Activated B cell treated with CpG ODN at 0.5 μM for 24 hours (primary cell): ENCODE results near the gene PRH1. TPM values are rescaled to one million over a fixed set of nuclear protein-coding genes. Genes with fewer than 3 reads are reported as not detected.

Experiments
- ATAC-seq: fragments of 200-7000 bp; cut with Tn5 transposase; one replicate; pipeline ENCODE4 v1.10.0; 2021; ENCODE audit warnings: low read depth, mild to moderate bottlenecking, moderate library complexity
- CTCF ChIA-PET: fragments of 350-600 bp; sonication (Branson Sonifier 250); formaldehyde crosslinking; loops from one replicate; lab custom pipeline; 2021; ENCODE audit warnings: antibody characterized with exemption; lab: Charles Lee
- POLR2A ChIA-PET: fragments of 350-600 bp; sonication (Branson Sonifier 250); formaldehyde crosslinking; loops from one replicate; lab custom pipeline; 2021; ENCODE audit warnings: antibody characterized with exemption; lab: Charles Lee
- DNase-seq: peaks from one replicate; pipeline ENCODE4 v3.0.0; 2022
- H3K27ac Mint-ChIP-seq: one replicate; pipeline ENCODE4 v1.8.0; 2020; ENCODE audit warnings: mixed read lengths
- H3K27me3 Mint-ChIP-seq: one replicate; pipeline ENCODE4 v1.8.0; 2021; ENCODE audit warnings: mixed read lengths
- H3K36me3 Mint-ChIP-seq: one replicate; pipeline ENCODE4 v1.8.0; 2021; ENCODE audit warnings: low read depth, mixed read lengths
- H3K4me1 Mint-ChIP-seq: one replicate; pipeline ENCODE4 v1.8.0; 2021; ENCODE audit warnings: mixed read lengths
- H3K4me3 Mint-ChIP-seq: one replicate; pipeline ENCODE4 v1.8.0; 2020; ENCODE audit warnings: mild to moderate bottlenecking, mixed read lengths
- H3K9me3 Mint-ChIP-seq: one replicate; pipeline ENCODE4 v1.8.0; 2020; ENCODE audit warnings: mixed read lengths
- CTCF ChIP-seq: fragments of 200-600 bp; IDR thresholded peaks from one replicate; pipeline ENCODE4 v1.8.0; 2022; ENCODE audit warnings: antibody characterized with exemption, mild to moderate bottlenecking
- intact Hi-C: fragments of 100-400 bp; cut with micrococcal nuclease; formaldehyde crosslinking; loops from one replicate; pipeline ENCODE4 v1.15.1; 2024
- total RNA-seq: library from RNA; stranded (reverse); gene quantifications from 2 replicates; pipeline ENCODE4 v1.2.3, GENCODE V29; 2022

Gene PRH1
- total RNA-seq, 1 donor from 2014 or later, result 35.2 TPM

DNA sequence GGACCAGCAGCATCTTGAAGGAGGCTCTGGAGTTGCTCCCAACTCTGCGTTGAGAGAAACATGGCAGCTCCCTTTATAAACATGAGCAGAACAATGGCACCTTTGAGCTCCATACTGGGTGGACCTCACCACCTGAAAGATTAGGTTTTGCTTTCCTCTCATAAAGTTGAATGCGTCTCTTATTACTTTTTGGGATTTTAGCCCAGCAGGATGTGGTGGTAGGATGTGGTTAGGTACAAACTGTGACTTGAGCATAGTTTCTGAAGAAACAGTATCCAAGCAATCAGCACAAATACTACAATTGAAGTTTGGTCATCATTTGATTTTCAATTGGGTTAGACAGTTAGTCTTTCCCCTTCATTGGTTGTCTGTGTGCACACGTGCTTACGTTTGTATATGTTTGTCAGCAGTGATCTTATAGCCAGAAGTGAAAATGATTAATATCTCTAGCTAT is 34.6 kb downstream of the PRH1 start, which contains the start of gene PRR4:
PRR4 (minus strand) TSS at position 51 of the 454 bp plus-strand sequence; CDS start at position 13, 38 bp downstream.
- DNase-seq (no peak), ATAC-seq (no peak)
- ChIA-PET CTCF (no interaction called here), POLR2A (no interaction called here)
- intact Hi-C loops, result no loop called here
- H3K4me1 Mint-ChIP-seq, result no peaks in the 10 kb centered on the region
- H3K36me3 Mint-ChIP-seq, result peaks cover 12% of the 10 kb centered on the region
- no peak within 1 kb of the TSS for H3K4me3 Mint-ChIP-seq
- H3K27me3 Mint-ChIP-seq, result no peaks in the 10 kb centered on the region
- no peak within 1 kb of the TSS for H3K27ac Mint-ChIP-seq
- no peaks in the 10 kb centered on the region for H3K9me3 Mint-ChIP-seq
- TF ChIP-seq CTCF, result no peak

- TF ChIP-seq CTCF, result no peak
- H3K27me3 Mint-ChIP-seq, result no peaks in the 10 kb centered on the region
- CTCF ChIA-PET, result no interaction called here
- ATAC-seq, result no peak
- no peak overlapping the region for H3K4me3 Mint-ChIP-seq
- intact Hi-C loops, result no loop called here
- DNase-seq, result no peak
- no peak overlapping the region for H3K27ac Mint-ChIP-seq
- no peaks in the 10 kb centered on the region for H3K4me1 Mint-ChIP-seq
- peaks cover 12% of the 10 kb centered on the region for H3K36me3 Mint-ChIP-seq
- H3K9me3 Mint-ChIP-seq, result no peaks in the 10 kb centered on the region
- POLR2A ChIA-PET, result no interaction called here
These were observed 36.3 kb downstream of the PRH1 start for GRCh38 chr12:10847744-10848143.

DNA sequence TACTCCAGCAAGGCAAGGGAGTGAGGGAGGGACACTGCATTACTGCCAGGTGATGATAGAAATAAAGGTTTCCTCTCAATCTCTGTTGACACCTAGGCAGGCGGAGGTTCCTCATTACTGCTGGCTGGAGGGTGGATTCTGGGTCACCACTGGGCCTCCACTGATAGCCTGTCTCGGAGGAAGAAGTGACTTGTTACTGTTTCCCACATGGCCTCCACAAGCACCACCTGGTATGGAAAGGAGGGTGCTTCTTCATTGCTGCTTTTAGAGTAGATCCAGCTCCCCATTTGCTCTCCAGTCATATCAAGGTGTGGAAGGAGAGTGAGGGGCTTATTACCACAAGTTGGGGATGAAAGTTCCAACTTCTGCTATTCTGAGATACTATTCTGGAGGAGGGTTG is 41.2 kb downstream of the PRH1 start:
- no peak overlapping the region for H3K27ac Mint-ChIP-seq
- no peak for TF ChIP-seq CTCF
- no peak for ATAC-seq
- intact Hi-C loops, result no loop called here
- no peak for DNase-seq
- no peak overlapping the region for H3K4me3 Mint-ChIP-seq
- H3K4me1 Mint-ChIP-seq, result no peaks in the 10 kb centered on the region
- H3K36me3 Mint-ChIP-seq, result peaks cover 10% of the 10 kb centered on the region
- POLR2A ChIA-PET, result no interaction called here
- CTCF ChIA-PET, result no interaction called here
- no peaks in the 10 kb centered on the region for H3K9me3 Mint-ChIP-seq
- H3K27me3 Mint-ChIP-seq, result no peaks in the 10 kb centered on the region

- Mint-ChIP-seq H3K36me3 (no peaks in the 10 kb centered on the region), H3K4me1 (no peaks in the 10 kb centered on the region), H3K9me3 (no peaks in the 10 kb centered on the region), H3K27ac (no peak overlapping the region), H3K27me3 (no peaks in the 10 kb centered on the region), H3K4me3 (no peak overlapping the region)
- no peak for DNase-seq
- ChIA-PET POLR2A (no interaction called here), CTCF (no interaction called here)
- no peak for ATAC-seq
- TF ChIP-seq CTCF, result no peak
- intact Hi-C loops, result no loop called here
These were observed 45.6 kb downstream of the PRH1 start for GRCh38 chr12:10838461-10838860.

Other genes with a start within 250 kb of the PRH1 start
- not detected in 2 replicates for gene STYK1, start 210.2 kb downstream of the PRH1 start, total RNA-seq
- gene YBX3, start 160.9 kb downstream of the PRH1 start, total RNA-seq, result 50.3 and 58.8 TPM in 2 replicates
- not detected in 2 replicates for gene TAS2R7, start 81.6 kb downstream of the PRH1 start, total RNA-seq
- gene TAS2R8, start 77.0 kb downstream of the PRH1 start, total RNA-seq, result not detected in 2 replicates
- gene TAS2R9, start 74.1 kb downstream of the PRH1 start, total RNA-seq, result not detected in 2 replicates
- gene TAS2R10, start 57.9 kb downstream of the PRH1 start, total RNA-seq, result 0.27 and 0.44 TPM in 2 replicates
- gene PRR4, start 34.8 kb downstream of the PRH1 start, total RNA-seq, result 0.98 and 3.0 TPM in 2 replicates
- gene TAS2R13, start 25.3 kb upstream of the PRH1 start, total RNA-seq, result 1.00 and 1.4 TPM in 2 replicates
- gene PRH2, start 45.0 kb upstream of the PRH1 start, total RNA-seq, result not detected in 2 replicates
- 2.9 and 3.1 TPM in 2 replicates for gene TAS2R14, start 55.0 kb upstream of the PRH1 start, total RNA-seq
- 1.0 and 1.2 TPM in 2 replicates for gene TAS2R50, start 102.7 kb upstream of the PRH1 start, total RNA-seq
- gene TAS2R20, start 114.0 kb upstream of the PRH1 start, total RNA-seq, result 1.7 and 2.4 TPM in 2 replicates
- gene TAS2R19, start 138.4 kb upstream of the PRH1 start, total RNA-seq, result 2.9 and 4.0 TPM in 2 replicates
- 4.3 and 5.3 TPM in 2 replicates for gene TAS2R31, start 147.2 kb upstream of the PRH1 start, total RNA-seq
- 0.60 and 1.5 TPM in 2 replicates for gene TAS2R46, start 178.0 kb upstream of the PRH1 start, total RNA-seq
- gene TAS2R43, start 208.1 kb upstream of the PRH1 start, total RNA-seq, result 1.7 and 2.7 TPM in 2 replicates